HUES48 (cell line): ENCODE measurements around the gene GPR37.

Source experiments
- H3K27ac ChIP-seq: one replicate; pipeline ENCODE4 v1.7.0; 2013; ENCODE audit warnings: low read depth, low read length, inconsistent platforms
- H3K27me3 ChIP-seq: 2 replicates; pipeline ENCODE4 v1.6.1; 2013; ENCODE audit warnings: mild to moderate bottlenecking, low read length; ENCODE audit not compliant: control insufficient read depth, insufficient read depth
- H3K36me3 ChIP-seq: 2 replicates; pipeline ENCODE4 v1.6.1; 2013; ENCODE audit warnings: low read length; ENCODE audit not compliant: control insufficient read depth, insufficient read depth
- H3K4me1 ChIP-seq: 2 replicates; pipeline ENCODE4 v1.6.1; 2013; ENCODE audit warnings: mild to moderate bottlenecking, low read length; ENCODE audit not compliant: control insufficient read depth, insufficient read depth
- H3K4me3 ChIP-seq: 2 replicates; pipeline ENCODE4 v1.5.1; 2013; ENCODE audit warnings: mild to moderate bottlenecking, low read depth, low read length
- H3K9ac ChIP-seq: 2 replicates; pipeline ENCODE4 v1.6.1; 2013; ENCODE audit warnings: mild to moderate bottlenecking, low read depth, low read length, moderate library complexity
- H3K9me3 ChIP-seq: 2 replicates; pipeline ENCODE4 v1.6.1; 2013; ENCODE audit warnings: low read length; ENCODE audit not compliant: control insufficient read depth, insufficient read depth

The GPR37 gene

GRCh38 chr7:124792696-124793095, 27.1 kb upstream of the GPR37 start:
- Histone ChIP-seq H3K27me3 (no peaks in the 10 kb centered on the region), H3K4me3 (no peak overlapping the region), H3K9me3 (no peaks in the 10 kb centered on the region), H3K4me1 (no peaks in the 10 kb centered on the region), H3K9ac (no peak overlapping the region), H3K36me3 (no peaks in the 10 kb centered on the region), H3K27ac (no peak overlapping the region)

GRCh38 chr7:124792002-124792401, 26.4 kb upstream of the GPR37 start:
- H3K27ac ChIP-seq: no peak overlapping the region
- no peaks in the 10 kb centered on the region for H3K36me3 ChIP-seq
- H3K4me3 ChIP-seq: no peak overlapping the region
- H3K4me1 ChIP-seq: no peaks in the 10 kb centered on the region
- H3K9ac ChIP-seq: no peak overlapping the region
- no peaks in the 10 kb centered on the region for H3K9me3 ChIP-seq
- H3K27me3 ChIP-seq: no peaks in the 10 kb centered on the region

DNA sequence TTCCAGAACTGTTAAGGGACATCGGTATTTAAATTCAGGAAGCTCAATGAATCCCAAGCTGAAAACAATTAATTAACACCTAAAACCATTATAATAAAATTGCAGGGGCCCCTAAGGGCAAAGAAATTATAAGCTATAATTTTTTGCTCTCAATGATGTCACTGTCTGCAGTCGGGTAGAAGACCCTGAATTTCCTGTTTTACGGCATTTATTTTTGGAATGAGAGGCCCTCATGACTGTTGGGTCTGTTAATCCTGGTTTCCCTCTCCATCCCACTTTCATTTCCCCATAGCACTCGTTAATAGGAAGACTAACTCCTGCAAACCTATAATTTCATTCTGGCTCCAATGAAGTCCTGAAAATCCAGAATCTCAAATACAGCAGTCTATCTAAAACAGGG, 25.8 kb upstream of the GPR37 start:
- no peak overlapping the region for H3K4me3 ChIP-seq
- no peak overlapping the region for H3K27ac ChIP-seq
- H3K36me3 ChIP-seq: no peaks in the 10 kb centered on the region
- no peaks in the 10 kb centered on the region for H3K9me3 ChIP-seq
- no peaks in the 10 kb centered on the region for H3K4me1 ChIP-seq
- no peak overlapping the region for H3K9ac ChIP-seq
- H3K27me3 ChIP-seq: no peaks in the 10 kb centered on the region

- H3K9ac ChIP-seq: no peak overlapping the region
- no peak overlapping the region for H3K4me3 ChIP-seq
- no peaks in the 10 kb centered on the region for H3K9me3 ChIP-seq
- no peaks in the 10 kb centered on the region for H3K36me3 ChIP-seq
- H3K27ac ChIP-seq: no peak overlapping the region
- no peaks in the 10 kb centered on the region for H3K4me1 ChIP-seq
- H3K27me3 ChIP-seq: no peaks in the 10 kb centered on the region
These were observed 25.1 kb upstream of the GPR37 start for GRCh38 chr7:124790645-124791044.

- H3K27me3 ChIP-seq: no peaks in the 10 kb centered on the region
- H3K27ac ChIP-seq: no peak overlapping the region
- H3K9ac ChIP-seq: no peak overlapping the region
- H3K9me3 ChIP-seq: no peaks in the 10 kb centered on the region
- H3K4me3 ChIP-seq: no peak overlapping the region
- H3K4me1 ChIP-seq: peaks cover 16% of the 10 kb centered on the region
- H3K36me3 ChIP-seq: no peaks in the 10 kb centered on the region
These were observed 20.4 kb upstream of the GPR37 start for GRCh38 chr7:124785994-124786393.

DNA sequence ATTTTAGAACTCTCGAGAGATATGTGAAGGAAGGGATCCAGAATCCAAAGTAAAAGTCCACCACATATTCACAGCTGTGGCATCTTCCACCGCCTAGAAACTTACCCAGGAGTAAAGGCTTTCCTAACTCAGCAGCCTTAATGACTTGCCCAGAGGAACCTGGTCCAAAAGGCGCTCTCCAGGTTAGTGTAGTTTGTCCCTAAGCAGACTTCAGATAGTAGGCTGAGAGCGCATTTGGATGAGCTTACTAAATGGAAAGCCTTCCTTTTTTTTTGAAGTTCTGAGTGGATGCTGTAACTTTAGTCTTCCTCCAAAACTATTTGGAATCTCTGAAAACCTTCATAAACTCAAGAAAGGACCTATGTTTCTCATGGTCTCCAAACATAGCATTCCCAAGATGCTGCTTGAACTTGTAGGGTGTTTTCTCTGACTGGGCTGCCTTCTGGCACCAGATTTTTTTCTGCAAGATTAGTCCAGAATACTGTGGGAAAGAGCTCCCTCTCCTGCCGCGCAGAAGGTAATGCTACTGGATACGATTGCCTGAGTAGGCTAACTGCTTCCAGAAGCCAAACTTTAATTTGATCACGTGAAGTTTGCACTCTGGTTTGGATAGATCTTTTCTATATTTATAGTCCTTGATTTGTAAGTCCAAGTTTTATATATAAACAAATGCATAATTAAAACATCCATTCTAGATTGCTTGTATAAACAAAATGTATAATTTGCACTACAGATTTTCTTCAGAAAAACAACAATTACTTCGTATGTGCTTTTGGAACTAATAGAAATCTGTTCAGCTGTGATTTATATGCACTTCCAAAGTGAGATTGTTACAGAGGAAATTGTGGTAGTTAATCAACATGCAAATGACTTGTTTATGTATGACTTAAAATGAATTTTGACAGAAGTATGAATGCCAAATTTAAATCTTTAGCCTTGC, 19.6 kb upstream of the GPR37 start:
- Histone ChIP-seq H3K36me3 (no peaks in the 10 kb centered on the region), H3K4me3 (no peak overlapping the region), H3K4me1 (peaks cover 16% of the 10 kb centered on the region), H3K9me3 (no peaks in the 10 kb centered on the region), H3K27me3 (no peaks in the 10 kb centered on the region), H3K27ac (no peak overlapping the region), H3K9ac (no peak overlapping the region)

GRCh38 chr7:124783271-124783670, 17.7 kb upstream of the GPR37 start:
- Histone ChIP-seq H3K9ac (no peak overlapping the region), H3K27ac (no peak overlapping the region), H3K9me3 (no peaks in the 10 kb centered on the region), H3K4me1 (peaks cover 16% of the 10 kb centered on the region), H3K36me3 (no peaks in the 10 kb centered on the region), H3K27me3 (no peaks in the 10 kb centered on the region), H3K4me3 (no peak overlapping the region)

GRCh38 chr7:124781907-124782734, 16.5 kb upstream of the GPR37 start:
- H3K27me3 ChIP-seq: no peaks in the 10 kb centered on the region
- no peak overlapping the region; the same call in 1 of the 2 replicates for H3K4me3 ChIP-seq
- H3K27ac ChIP-seq: no peak overlapping the region
- H3K9me3 ChIP-seq: no peaks in the 10 kb centered on the region
- H3K36me3 ChIP-seq: no peaks in the 10 kb centered on the region
- peaks cover 16% of the 10 kb centered on the region for H3K4me1 ChIP-seq
- H3K9ac ChIP-seq: no peak overlapping the region

DNA sequence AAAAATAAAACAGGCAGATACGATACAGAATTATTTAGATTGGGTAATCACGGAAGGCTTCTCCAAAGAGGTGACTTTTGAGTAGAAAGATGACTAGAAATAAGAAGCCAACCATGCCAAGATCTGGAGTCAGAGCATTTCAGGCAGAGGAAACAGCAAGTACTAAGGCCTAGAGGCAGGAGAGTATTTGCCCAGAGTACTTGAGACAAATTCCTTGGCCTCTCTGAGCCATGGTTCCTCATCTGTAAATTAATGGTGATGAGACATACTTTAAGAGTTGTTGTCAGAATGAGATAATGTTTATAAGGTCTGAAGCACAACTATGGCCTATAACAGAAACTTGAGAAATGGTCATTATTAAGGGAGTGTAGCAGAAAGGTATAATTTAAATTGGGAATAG, 15.8 kb upstream of the GPR37 start:
- Histone ChIP-seq H3K27ac (no peak overlapping the region), H3K4me1 (peaks cover 16% of the 10 kb centered on the region), H3K9me3 (no peaks in the 10 kb centered on the region), H3K36me3 (no peaks in the 10 kb centered on the region), H3K9ac (no peak overlapping the region), H3K4me3 (no peak overlapping the region), H3K27me3 (no peaks in the 10 kb centered on the region)

- H3K36me3 ChIP-seq: no peaks in the 10 kb centered on the region
- H3K27me3 ChIP-seq: no peaks in the 10 kb centered on the region
- peaks cover 16% of the 10 kb centered on the region for H3K4me1 ChIP-seq
- H3K27ac ChIP-seq: no peak overlapping the region
- H3K4me3 ChIP-seq: no peak overlapping the region
- no peaks in the 10 kb centered on the region for H3K9me3 ChIP-seq
- H3K9ac ChIP-seq: no peak overlapping the region
These were observed 15.0 kb upstream of the GPR37 start for GRCh38 chr7:124780608-124781007.

- no peak overlapping the region for H3K4me3 ChIP-seq
- H3K27me3 ChIP-seq: no peaks in the 10 kb centered on the region
- no peaks in the 10 kb centered on the region for H3K36me3 ChIP-seq
- H3K4me1 ChIP-seq: peaks cover 16% of the 10 kb centered on the region
- no peak overlapping the region for H3K27ac ChIP-seq
- H3K9me3 ChIP-seq: no peaks in the 10 kb centered on the region
- H3K9ac ChIP-seq: no peak overlapping the region
These were observed 14.5 kb upstream of the GPR37 start for GRCh38 chr7:124780056-124780455.
